HepG2 (cell line): ENCODE measurements around the gene CYP21A2. TPM values are rescaled to one million over a fixed set of nuclear protein-coding genes. Genes with fewer than 3 reads are reported as not detected.
A peak's percentile ranks its signal among the peaks of the same experiment; 100 is the strongest.

ENCODE experiments used
- ARID4A ChIP-seq: sonication (generic); formaldehyde crosslinking; IDR thresholded peaks from 2 replicates; pipeline ENCODE4 v1.5.0; 2020; ENCODE audit warnings: mild to moderate bottlenecking, missing genetic modification reagents, borderline replicate concordance
- ELF4 ChIP-seq: sonication (generic); formaldehyde crosslinking; IDR thresholded peaks from 2 replicates; pipeline ENCODE4 v1.5.0; 2020; ENCODE audit warnings: missing genetic modification reagents, mild to moderate bottlenecking, moderate library complexity, borderline replicate concordance
- HNF4G ChIP-seq, 2 experiments: sonication (generic) in 1 of 2; formaldehyde crosslinking in 1 of 2; IDR thresholded peaks; 2 replicates each; pipeline versions ENCODE4 v1.4.0 to v1.6.1; 2011 to 2020; ENCODE audit warnings: borderline replicate concordance in 2 of 2, low read depth in 2 of 2, mild to moderate bottlenecking in 2 of 2, low read length in 1 of 2, missing genetic modification reagents in 1 of 2, moderate library complexity in 1 of 2
- KAT7 ChIP-seq: IDR thresholded peaks from 2 replicates; pipeline ENCODE4 v1.6.1; 2018; ENCODE audit warnings: borderline replicate concordance, missing compliant biosample characterization
- MTA1 ChIP-seq: sonication (generic); formaldehyde crosslinking; IDR thresholded peaks from 2 replicates; pipeline ENCODE4 v1.4.0; 2020; ENCODE audit warnings: missing genetic modification reagents, mild to moderate bottlenecking, borderline replicate concordance
- POLR2AphosphoS5 ChIP-seq: IDR thresholded peaks from 2 replicates; pipeline ENCODE4 v1.6.1; 2012; ENCODE audit warnings: low read depth, low read length
- SALL1 ChIP-seq: sonication (generic); formaldehyde crosslinking; IDR thresholded peaks from 2 replicates; pipeline ENCODE4 v1.8.0; 2022; ENCODE audit warnings: mild to moderate bottlenecking, missing genetic modification reagents
- TRIM24 ChIP-seq: sonication (generic); formaldehyde crosslinking; IDR thresholded peaks from 2 replicates; pipeline ENCODE4 v1.8.0; 2022; ENCODE audit warnings: mild to moderate bottlenecking, missing genetic modification reagents
- ZFP82 ChIP-seq: sonication (generic); formaldehyde crosslinking; IDR thresholded peaks from 2 replicates; pipeline ENCODE4 v1.5.1; 2020; ENCODE audit warnings: mild to moderate bottlenecking, missing genetic modification reagents, borderline replicate concordance
- ZMYM4 ChIP-seq: sonication (generic); formaldehyde crosslinking; IDR thresholded peaks from 2 replicates; pipeline ENCODE4 v1.8.1; 2023; ENCODE audit warnings: mild to moderate bottlenecking, missing genetic modification reagents
- ZNF335 ChIP-seq: sonication (generic); formaldehyde crosslinking; IDR thresholded peaks from 2 replicates; pipeline ENCODE4 v1.4.0; 2020; ENCODE audit warnings: missing genetic modification reagents
- ZNF569 ChIP-seq: sonication (generic); formaldehyde crosslinking; IDR thresholded peaks from 2 replicates; pipeline ENCODE4 v1.5.0; 2020; ENCODE audit warnings: mild to moderate bottlenecking, missing genetic modification reagents, moderate library complexity, borderline replicate concordance
- ZNF672 ChIP-seq: sonication (generic); formaldehyde crosslinking; IDR thresholded peaks from 2 replicates; pipeline ENCODE4 v1.8.1; 2022; ENCODE audit warnings: missing genetic modification reagents
- ZNF724P ChIP-seq: sonication (generic); formaldehyde crosslinking; IDR thresholded peaks from 2 replicates; pipeline ENCODE4 v1.8.0; 2022; ENCODE audit warnings: missing genetic modification reagents, borderline replicate concordance
- ZNF737 ChIP-seq: sonication (generic); formaldehyde crosslinking; IDR thresholded peaks from 2 replicates; pipeline ENCODE4 v1.5.0; 2020; ENCODE audit warnings: missing genetic modification reagents, mild to moderate bottlenecking, borderline replicate concordance
- polyA plus RNA-seq, 8 experiments: library from polyadenylated mRNA; depleted of rRNA in 3 of 8; stranded (reverse) in 7 of 8; unstranded in 1 of 8; fragments of >200 nt; fragmentation: Illumina TruSeq in 4 of 8; extraction: Trizol in 4 of 8; gene quantifications; 2 replicates each; pipeline versions ENCODE4 v1.2.1 to v1.2.3, GENCODE V29; 2011 to 2016; ENCODE audit warnings: low read depth in 4 of 8, missing spikeins in 1 of 8, mixed read lengths in 1 of 8; ENCODE audit not compliant: insufficient read depth in 1 of 8
- total RNA-seq, 5 experiments: library from RNA; depleted of rRNA; stranded (reverse); fragments of >200 nt; fragmentation: Illumina TruSeq; extraction: Trizol; gene quantifications; 2 replicates each; pipeline ENCODE4 v1.2.3, GENCODE V29; 2016; ENCODE audit warnings: low read depth in 1 of 5
- TF ChIP-seq, protein P1 (sequence below): sonication (generic); formaldehyde crosslinking; IDR thresholded peaks from 2 replicates; pipeline ENCODE4 v1.4.0; 2020; ENCODE audit warnings: missing genetic modification reagents, mild to moderate bottlenecking, borderline replicate concordance

CYP21A2 gene
- total and polyA plus RNA-seq, 2 of the 13 experiments (the other 11 are each of a cell fraction or from before 2014, with no cell fraction given): 1.5 to 6.3 TPM

DNA sequence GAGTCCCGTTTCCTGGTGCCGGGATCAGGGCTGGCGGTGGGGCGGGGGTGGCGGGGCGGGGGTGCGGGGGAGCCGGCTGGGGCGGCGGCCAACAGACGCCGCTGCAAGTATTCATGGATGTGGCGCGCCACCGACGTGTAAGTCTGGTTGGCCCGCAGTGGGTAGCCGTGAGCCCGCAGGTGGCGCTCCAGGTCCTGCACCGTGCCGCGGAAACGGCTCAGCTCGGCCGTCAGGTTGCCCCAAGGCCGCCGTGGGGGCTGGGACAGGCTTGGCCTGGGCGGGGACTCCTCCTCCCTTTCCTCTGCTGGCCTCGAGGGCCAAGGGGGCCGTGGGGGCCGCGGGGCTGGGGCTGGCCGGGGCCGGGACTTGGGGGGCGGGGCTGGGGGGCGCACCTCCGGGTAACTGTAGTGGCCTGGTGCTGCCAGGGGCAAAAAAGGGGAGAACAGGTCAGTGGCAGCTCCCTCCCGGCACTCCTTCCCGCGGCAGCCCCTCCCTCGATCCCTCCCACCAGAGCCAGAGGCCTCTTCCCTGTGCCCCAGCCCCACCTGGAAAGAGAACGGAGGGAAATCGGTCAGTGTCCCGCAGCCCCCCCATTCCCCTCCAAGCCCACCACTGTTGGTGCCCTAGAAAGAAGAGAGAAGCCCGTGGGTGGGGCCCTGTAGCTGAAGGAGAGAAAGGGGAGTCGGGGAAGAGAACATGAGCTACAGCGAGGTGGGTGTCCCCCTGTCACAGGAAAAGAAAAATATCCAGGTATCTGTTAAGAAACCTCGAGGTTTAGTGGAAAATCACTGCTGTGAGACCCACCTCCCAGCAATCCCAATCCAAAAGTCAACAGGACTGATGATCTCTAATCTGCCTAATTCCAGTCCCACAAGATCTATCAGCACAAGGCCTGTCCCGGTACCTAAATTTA, 49.6 kb downstream of the CYP21A2 start (continued):
- TF ChIP-seq KAT7 (CRISPR knock-in tag) (peak; percentile 53; the same call in 1 of the 2 replicates), ZNF737 (CRISPR knock-in tag) (no peak), ZNF569 (0 out of 2 replicates have a peak, but pooled peaks have one; percentile 53), ZNF672 (CRISPR knock-in tag) (no peak), TRIM24 (CRISPR knock-in tag) (no peak), SALL1 (CRISPR knock-in tag) (peak; percentile 67), ZMYM4 (peak; percentile 73), POLR2AphosphoS5 (no peak), ZFP82 (CRISPR knock-in tag) (no peak), ZNF335 (no peak), MTA1 (CRISPR knock-in tag) (no peak), ZNF724P (CRISPR knock-in tag) (no peak), ELF4 (CRISPR knock-in tag) (no peak), ARID4A (peak; percentile 62; the same call in 1 of the 2 replicates), HNF4G (IDR thresholded peaks at IDR 0.05; ENCODE audit: borderline replicate concordance, low read depth, low read length) (peak; percentile 50; the same call in 1 of the 2 replicates), HNF4G (CRISPR knock-in tag; IDR thresholded peaks at IDR 0.05; ENCODE audit: borderline replicate concordance, low read depth) (no peak; the same call in 1 of the 2 replicates)
- TF ChIP-seq, protein P1, sequence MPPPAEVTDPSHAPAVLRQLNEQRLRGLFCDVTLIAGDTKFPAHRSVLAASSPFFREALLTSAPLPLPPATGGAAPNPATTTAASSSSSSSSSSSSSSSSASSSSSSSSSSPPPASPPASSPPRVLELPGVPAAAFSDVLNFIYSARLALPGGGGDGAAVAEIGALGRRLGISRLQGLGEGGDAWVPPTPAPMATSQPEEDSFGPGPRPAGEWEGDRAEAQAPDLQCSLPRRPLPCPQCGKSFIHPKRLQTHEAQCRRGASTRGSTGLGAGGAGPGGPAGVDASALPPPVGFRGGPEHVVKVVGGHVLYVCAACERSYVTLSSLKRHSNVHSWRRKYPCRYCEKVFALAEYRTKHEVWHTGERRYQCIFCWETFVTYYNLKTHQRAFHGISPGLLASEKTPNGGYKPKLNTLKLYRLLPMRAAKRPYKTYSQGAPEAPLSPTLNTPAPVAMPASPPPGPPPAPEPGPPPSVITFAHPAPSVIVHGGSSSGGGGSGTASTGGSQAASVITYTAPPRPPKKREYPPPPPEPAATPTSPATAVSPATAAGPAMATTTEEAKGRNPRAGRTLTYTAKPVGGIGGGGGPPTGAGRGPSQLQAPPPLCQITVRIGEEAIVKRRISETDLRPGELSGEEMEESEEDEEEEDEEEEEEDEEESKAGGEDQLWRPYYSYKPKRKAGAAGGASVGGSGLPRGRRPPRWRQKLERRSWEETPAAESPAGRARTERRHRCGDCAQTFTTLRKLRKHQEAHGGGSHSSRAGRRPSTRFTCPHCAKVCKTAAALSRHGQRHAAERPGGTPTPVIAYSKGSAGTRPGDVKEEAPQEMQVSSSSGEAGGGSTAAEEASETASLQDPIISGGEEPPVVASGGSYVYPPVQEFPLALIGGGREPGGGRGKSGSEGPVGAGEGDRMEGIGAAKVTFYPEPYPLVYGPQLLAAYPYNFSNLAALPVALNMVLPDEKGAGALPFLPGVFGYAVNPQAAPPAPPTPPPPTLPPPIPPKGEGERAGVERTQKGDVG: no peak
